ENCODE results near the gene SLC4A5. TPM values are rescaled to one million over a fixed set of nuclear protein-coding genes. Genes with fewer than 3 reads are reported as not detected.
A peak's percentile ranks its signal among the peaks of the same experiment; 100 is the strongest.
"Not testable (repeated sequence)": the region's sequence is repeated elsewhere in the genome, so short reads cannot be mapped to it uniquely, and the experiment has no call there.

SLC4A5 gene
- total and polyA plus RNA-seq, 5 experiments from 2014 or later = 0.46 to 15.1 (median 1.5) TPM

- Mint-ChIP-seq H3K36me3 (peaks cover 0 to 25% (median 11%) of the 10 kb centered on the region in 3 donors), H3K27me3 (no peaks in the 10 kb centered on the region), H3K4me3 (no peak overlapping the region), H3K9me3 (no peaks in the 10 kb centered on the region), H3K27ac (peak overlapping the region in 1 of 10 donors; percentile 20), H3K4me1 (peaks cover 0 to 3% (median 0%) of the 10 kb centered on the region in 4 donors)
- no peak for DNase-seq
- ATAC-seq = no peak
- POLR2A ChIA-PET = no interaction called here
These were observed 123.2 kb downstream of the SLC4A5 start for GRCh38 chr2:74219846-74220486.

GRCh38 chr2:74216642-74217041 is 126.6 kb downstream of the SLC4A5 start:
- H3K4me3 Mint-ChIP-seq = no peak overlapping the region
- ATAC-seq = no peak
- no peaks in the 10 kb centered on the region for H3K27me3 Mint-ChIP-seq
- no peak for DNase-seq
- H3K4me1 Mint-ChIP-seq = peaks cover 0 to 3% (median 1%) of the 10 kb centered on the region in 4 donors
- no peak overlapping the region for H3K27ac Mint-ChIP-seq
- no peaks in the 10 kb centered on the region for H3K9me3 Mint-ChIP-seq
- POLR2A ChIA-PET = no interaction called here
- peaks cover 0 to 52% (median 16%) of the 10 kb centered on the region in 3 donors for H3K36me3 Mint-ChIP-seq

GRCh38 chr2:74215771-74216170 is 127.4 kb downstream of the SLC4A5 start:
- POLR2A ChIA-PET, ATAC-seq, H3K4me1 Mint-ChIP-seq, H3K27ac Mint-ChIP-seq, DNase-seq, H3K9me3 Mint-ChIP-seq, H3K4me3 Mint-ChIP-seq, H3K27me3 Mint-ChIP-seq: not testable (repeated sequence)
- peaks cover 0 to 56% (median 15%) of the 10 kb centered on the region in 3 donors for H3K36me3 Mint-ChIP-seq

- no peak overlapping the region for H3K4me3 Mint-ChIP-seq
- no peak overlapping the region for H3K27ac Mint-ChIP-seq
- H3K27me3 Mint-ChIP-seq = no peaks in the 10 kb centered on the region
- H3K4me1 Mint-ChIP-seq = peaks cover 0 to 10% (median 1%) of the 10 kb centered on the region in 4 donors
- no peak for ATAC-seq
- DNase-seq = no peak
- POLR2A ChIA-PET = no interaction called here
- H3K9me3 Mint-ChIP-seq = no peaks in the 10 kb centered on the region
- H3K36me3 Mint-ChIP-seq = peaks cover 4 to 74% (median 33%) of the 10 kb centered on the region in 3 donors
These were observed 130.4 kb downstream of the SLC4A5 start for GRCh38 chr2:74212702-74213410.

- Mint-ChIP-seq H3K27ac (peak overlapping the region; percentile 89 to 96 (median 94)), H3K4me3 (peak overlapping the region; percentile 56 to 83 (median 78)), H3K36me3 (peaks cover 4 to 32% (median 22%) of the 10 kb centered on the region in 3 donors), H3K9me3 (no peaks in the 10 kb centered on the region), H3K27me3 (no peaks in the 10 kb centered on the region), H3K4me1 (peaks cover 8 to 44% (median 29%) of the 10 kb centered on the region in 4 donors)
- POLR2A ChIA-PET = interaction anchor here (0.5 to 3.5 kb wide), 4 partner anchors 7 to 154 kb away, joined by 3 to 42 read pairs (median 6); partner anchors contain the start of genes MOB1A and MTHFD2
- peak in 5 of 10 donors; percentile 25 to 58 (median 35) for DNase-seq
- ATAC-seq = peak; percentile 76 to 93
These were observed 137.0 kb downstream of the SLC4A5 start for GRCh38 chr2:74206180-74206688.

- Mint-ChIP-seq H3K36me3 (peaks cover 4 to 25% (median 18%) of the 10 kb centered on the region in 3 donors), H3K4me1 (peaks cover 8 to 48% (median 30%) of the 10 kb centered on the region in 4 donors), H3K4me3 (peak overlapping the region; percentile 56 to 83 (median 78)), H3K9me3 (no peaks in the 10 kb centered on the region), H3K27me3 (no peaks in the 10 kb centered on the region), H3K27ac (peak overlapping the region; percentile 89 to 96 (median 94))
- DNase-seq (peak in 2 of 10 donors; percentile 9 to 16), ATAC-seq (peak; percentile 37 to 74)
- POLR2A ChIA-PET = interaction anchor here (0.6 to 3.5 kb wide), 2 partner anchors 19 to 27 kb away, joined by 3 to 42 read pairs; partner anchors contain the start of gene MOB1A
These were observed 137.6 kb downstream of the SLC4A5 start for GRCh38 chr2:74205596-74205995.

GRCh38 chr2:74205113-74205512 is 138.1 kb downstream of the SLC4A5 start:
- H3K36me3 Mint-ChIP-seq = peaks cover 4 to 23% (median 16%) of the 10 kb centered on the region in 3 donors
- H3K4me1 Mint-ChIP-seq = peaks cover 9 to 52% (median 32%) of the 10 kb centered on the region in 4 donors
- peak overlapping the region in 9 of 10 donors; percentile 56 to 83 (median 78) for H3K4me3 Mint-ChIP-seq
- no peak for ATAC-seq
- no peaks in the 10 kb centered on the region for H3K27me3 Mint-ChIP-seq
- H3K27ac Mint-ChIP-seq = peak overlapping the region in 9 of 10 donors; percentile 44 to 96 (median 94)
- POLR2A ChIA-PET = interaction anchor here (3.5 kb wide), 1 partner anchor 26 kb away, joined by 42 read pairs; the partner anchor contains the start of gene MOB1A
- no peaks in the 10 kb centered on the region for H3K9me3 Mint-ChIP-seq
- no peak for DNase-seq

- DNase-seq = no peak
- Mint-ChIP-seq H3K9me3 (no peaks in the 10 kb centered on the region), H3K4me1 (peaks cover 12 to 59% (median 39%) of the 10 kb centered on the region in 4 donors), H3K4me3 (peak overlapping the region in 1 of 10 donors; percentile 15), H3K27me3 (no peaks in the 10 kb centered on the region), H3K36me3 (peaks cover 0 to 16% (median 10%) of the 10 kb centered on the region in 3 donors), H3K27ac (peak overlapping the region in 8 of 10 donors; percentile 19 to 94 (median 48))
- no peak for ATAC-seq
- POLR2A ChIA-PET = interaction anchor here (0.6 to 1.9 kb wide), 2 partner anchors 26 to 75 kb away, joined by 3 to 8 read pairs; partner anchors contain the start of gene MOB1A
These were observed 138.8 kb downstream of the SLC4A5 start for GRCh38 chr2:74204436-74204835.

GRCh38 chr2:74201596-74201995 is 141.6 kb downstream of the SLC4A5 start:
- H3K36me3 Mint-ChIP-seq = peaks cover 0 to 5% (median 0%) of the 10 kb centered on the region in 3 donors
- no peaks in the 10 kb centered on the region for H3K27me3 Mint-ChIP-seq
- POLR2A ChIA-PET = interaction anchor here (0.7 to 5.8 kb wide), 2 partner anchors 23 to 82 kb away, joined by 5 to 80 read pairs; partner anchors contain the start of gene MOB1A
- DNase-seq (no peak), ATAC-seq (no peak)
- H3K4me3 Mint-ChIP-seq = no peak overlapping the region
- no peaks in the 10 kb centered on the region for H3K9me3 Mint-ChIP-seq
- peak overlapping the region in 2 of 10 donors; percentile 48 to 58 for H3K27ac Mint-ChIP-seq
- H3K4me1 Mint-ChIP-seq = peaks cover 24 to 57% (median 48%) of the 10 kb centered on the region in 4 donors

GRCh38 chr2:74201196-74201595 is 142.0 kb downstream of the SLC4A5 start:
- Mint-ChIP-seq H3K36me3 (peaks cover 0 to 5% (median 0%) of the 10 kb centered on the region in 3 donors), H3K4me1 (peaks cover 23 to 53% (median 44%) of the 10 kb centered on the region in 4 donors), H3K9me3 (no peaks in the 10 kb centered on the region), H3K27me3 (no peaks in the 10 kb centered on the region), H3K4me3 (peak overlapping the region in 2 of 10 donors; percentile 36 to 41), H3K27ac (peak overlapping the region in 2 of 10 donors; percentile 72 to 80)
- ATAC-seq (no peak), DNase-seq (no peak)
- POLR2A ChIA-PET = interaction anchor here (0.7 to 5.8 kb wide), 2 partner anchors 23 to 82 kb away, joined by 5 to 80 read pairs; partner anchors contain the start of gene MOB1A

- H3K36me3 Mint-ChIP-seq = peaks cover 0 to 5% (median 0%) of the 10 kb centered on the region in 3 donors
- ATAC-seq = no peak
These were observed 143.3 kb downstream of the SLC4A5 start for GRCh38 chr2:74199871-74200305.

GRCh38 chr2:74199275-74199701 is 143.9 kb downstream of the SLC4A5 start:
- Mint-ChIP-seq H3K4me3 (peak overlapping the region; percentile 95 to 100 (median 98)), H3K4me1 (peaks cover 16 to 34% (median 26%) of the 10 kb centered on the region in 4 donors), H3K36me3 (peaks cover 0 to 5% (median 0%) of the 10 kb centered on the region in 3 donors), H3K9me3 (no peaks in the 10 kb centered on the region), H3K27me3 (peaks cover 0 to 3% (median 0%) of the 10 kb centered on the region in 5 donors), H3K27ac (peak overlapping the region; percentile 93 to 99 (median 98))
- DNase-seq (no peak), ATAC-seq (peak; percentile 0 to 1)
- POLR2A ChIA-PET = interaction anchor here (0.7 to 5.8 kb wide), 13 partner anchors 8 to 462 kb away, joined by 3 to 80 read pairs (median 4); partner anchors contain the start of genes BOLA3, MOB1A, STAMBP and TPRKB

More at GRCh38 chr2:74199871-74200305, 143.3 kb downstream of the SLC4A5 start:
- peaks cover 16 to 40% (median 31%) of the 10 kb centered on the region in 4 donors for H3K4me1 Mint-ChIP-seq
- no peak for DNase-seq
- H3K9me3 Mint-ChIP-seq = no peaks in the 10 kb centered on the region
- peaks cover 0 to 2% (median 0%) of the 10 kb centered on the region in 5 donors for H3K27me3 Mint-ChIP-seq
- H3K27ac Mint-ChIP-seq = peak overlapping the region; percentile 79 to 99 (median 97)
- POLR2A ChIA-PET = interaction anchor here (0.7 to 5.8 kb wide), 5 partner anchors 18 to 444 kb away, joined by 4 to 80 read pairs (median 6); partner anchors contain the start of genes BOLA3 and MOB1A
- H3K4me3 Mint-ChIP-seq = peak overlapping the region; percentile 95 to 100 (median 98)

All from naive thymus-derived CD8-positive, alpha-beta T cell (primary cell).